ENCODE results near the gene SLC22A5. TPM values are rescaled to one million over a fixed set of nuclear protein-coding genes. Genes with fewer than 3 reads are reported as not detected.

Gene SLC22A5
- total RNA-seq, 3 donors from 2014 or later, result 6.6 to 31.5 (median 23.3) TPM

DNA sequence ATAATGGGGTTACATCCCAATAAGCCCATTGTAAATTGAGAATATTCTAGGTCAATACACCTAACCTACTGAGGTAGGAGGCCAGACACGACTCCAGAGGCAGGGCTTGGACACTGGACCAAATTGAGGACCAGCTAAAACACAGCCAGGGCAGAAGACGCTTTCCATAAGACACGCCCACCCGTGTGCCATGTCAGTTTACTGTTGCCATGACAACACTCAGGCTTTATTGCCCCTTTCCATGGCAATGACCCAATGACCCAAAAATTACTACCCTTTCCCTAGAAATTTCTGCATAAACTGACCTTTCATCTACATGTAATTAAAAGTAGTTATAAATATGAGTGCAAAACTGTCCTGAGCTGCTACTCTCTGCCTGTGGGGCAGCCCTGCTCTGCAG lies 43.8 kb upstream of the SLC22A5 start:
- Histone ChIP-seq H3K4me3 (no peak overlapping the region), H3K27ac (no peak overlapping the region), H3K27me3 (no peaks in the 10 kb centered on the region), H3K9me3 (no peaks in the 10 kb centered on the region), H3K36me3 (no peaks in the 10 kb centered on the region), H3K4me1 (no peaks in the 10 kb centered on the region)
- DNase-seq (ENCODE audit: low spot score in 2 of 2), result no peak
- intact Hi-C loops (cut with DNase I; ENCODE audit: low total_unique reads), result no loop called here
- TF ChIP-seq, protein P1, sequence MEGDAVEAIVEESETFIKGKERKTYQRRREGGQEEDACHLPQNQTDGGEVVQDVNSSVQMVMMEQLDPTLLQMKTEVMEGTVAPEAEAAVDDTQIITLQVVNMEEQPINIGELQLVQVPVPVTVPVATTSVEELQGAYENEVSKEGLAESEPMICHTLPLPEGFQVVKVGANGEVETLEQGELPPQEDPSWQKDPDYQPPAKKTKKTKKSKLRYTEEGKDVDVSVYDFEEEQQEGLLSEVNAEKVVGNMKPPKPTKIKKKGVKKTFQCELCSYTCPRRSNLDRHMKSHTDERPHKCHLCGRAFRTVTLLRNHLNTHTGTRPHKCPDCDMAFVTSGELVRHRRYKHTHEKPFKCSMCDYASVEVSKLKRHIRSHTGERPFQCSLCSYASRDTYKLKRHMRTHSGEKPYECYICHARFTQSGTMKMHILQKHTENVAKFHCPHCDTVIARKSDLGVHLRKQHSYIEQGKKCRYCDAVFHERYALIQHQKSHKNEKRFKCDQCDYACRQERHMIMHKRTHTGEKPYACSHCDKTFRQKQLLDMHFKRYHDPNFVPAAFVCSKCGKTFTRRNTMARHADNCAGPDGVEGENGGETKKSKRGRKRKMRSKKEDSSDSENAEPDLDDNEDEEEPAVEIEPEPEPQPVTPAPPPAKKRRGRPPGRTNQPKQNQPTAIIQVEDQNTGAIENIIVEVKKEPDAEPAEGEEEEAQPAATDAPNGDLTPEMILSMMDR (IDR thresholded peaks at IDR 0.05), result no peak
- TF ChIP-seq POLR2A (IDR thresholded peaks at IDR 0.05), result no peak
- TF ChIP-seq POLR2AphosphoS5 (IDR thresholded peaks at IDR 0.05), result no peak

DNA sequence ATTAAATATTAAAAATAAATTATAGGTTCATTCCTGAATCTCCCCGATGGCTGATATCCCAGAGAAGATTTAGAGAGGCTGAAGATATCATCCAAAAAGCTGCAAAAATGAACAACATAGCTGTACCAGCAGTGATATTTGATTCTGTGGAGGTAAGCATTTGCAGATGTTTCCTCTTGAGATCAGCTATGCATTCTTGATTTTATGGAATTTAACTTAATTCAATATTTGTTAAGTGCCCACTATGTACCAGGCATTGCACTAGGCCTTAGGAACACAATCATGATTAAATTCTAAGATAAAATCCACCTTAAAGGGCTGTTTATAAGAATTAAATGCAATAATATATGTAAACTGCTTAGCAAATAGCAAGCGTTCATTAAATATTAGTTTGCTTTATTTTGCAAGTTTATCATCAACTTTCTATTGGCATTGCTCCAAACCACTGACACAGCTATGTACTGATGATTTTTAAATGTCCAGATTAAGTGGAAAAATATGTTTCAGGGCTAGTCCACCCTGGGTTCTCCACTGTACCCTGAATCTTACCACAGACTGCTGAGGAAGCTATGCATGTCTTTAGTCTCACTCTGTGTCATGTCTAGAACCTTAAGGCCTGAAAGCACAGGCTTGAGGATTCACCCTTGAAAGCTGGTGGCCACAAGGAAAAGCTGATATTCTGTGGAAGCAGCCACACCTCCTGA lies 42.1 kb upstream of the SLC22A5 start:
- intact Hi-C loops (cut with DNase I; ENCODE audit: low total_unique reads), result no loop called here
- DNase-seq (ENCODE audit: low spot score in 2 of 2), result no peak

DNA sequence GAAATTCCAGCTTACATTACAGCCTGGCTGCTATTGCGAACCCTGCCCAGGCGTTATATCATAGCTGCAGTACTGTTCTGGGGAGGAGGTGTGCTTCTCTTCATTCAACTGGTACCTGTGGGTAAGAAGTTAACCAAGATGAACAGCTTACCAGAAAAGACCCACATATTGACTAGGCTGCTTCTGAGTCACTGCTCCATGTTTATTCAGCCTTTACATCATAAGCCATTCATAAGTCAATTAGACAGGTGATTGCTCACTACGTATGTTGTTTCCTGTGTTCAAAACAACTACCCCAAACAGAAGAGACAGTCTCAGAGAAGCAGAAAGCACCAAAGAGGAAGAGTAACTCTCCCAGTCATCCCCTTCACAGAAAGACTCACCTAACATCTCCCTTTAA lies 34.7 kb upstream of the SLC22A5 start:
- TF ChIP-seq, protein P1 (IDR thresholded peaks at IDR 0.05), result no peak
- TF ChIP-seq POLR2A (IDR thresholded peaks at IDR 0.05) (no peak), POLR2AphosphoS5 (IDR thresholded peaks at IDR 0.05) (no peak)
- H3K9me3 ChIP-seq, result no peaks in the 10 kb centered on the region
- no peak for DNase-seq (ENCODE audit: low spot score in 2 of 2)
- intact Hi-C loops (cut with DNase I; ENCODE audit: low total_unique reads), result no loop called here
- no peaks in the 10 kb centered on the region for H3K36me3 ChIP-seq
- H3K27ac ChIP-seq, result no peak overlapping the region
- no peaks in the 10 kb centered on the region for H3K27me3 ChIP-seq
- H3K4me1 ChIP-seq, result no peaks in the 10 kb centered on the region
- no peak overlapping the region for H3K4me3 ChIP-seq

More for the DNA sequence above, 42.1 kb upstream of the SLC22A5 start:
- TF ChIP-seq, protein P1 (IDR thresholded peaks at IDR 0.05), result no peak
- no peak for TF ChIP-seq POLR2AphosphoS5 (IDR thresholded peaks at IDR 0.05)
- no peak for TF ChIP-seq POLR2A (IDR thresholded peaks at IDR 0.05)
- no peaks in the 10 kb centered on the region for H3K27me3 ChIP-seq
- H3K27ac ChIP-seq, result no peak overlapping the region
- H3K4me1 ChIP-seq, result no peaks in the 10 kb centered on the region
- no peaks in the 10 kb centered on the region for H3K36me3 ChIP-seq
- H3K4me3 ChIP-seq, result no peak overlapping the region
- no peaks in the 10 kb centered on the region for H3K9me3 ChIP-seq

DNA sequence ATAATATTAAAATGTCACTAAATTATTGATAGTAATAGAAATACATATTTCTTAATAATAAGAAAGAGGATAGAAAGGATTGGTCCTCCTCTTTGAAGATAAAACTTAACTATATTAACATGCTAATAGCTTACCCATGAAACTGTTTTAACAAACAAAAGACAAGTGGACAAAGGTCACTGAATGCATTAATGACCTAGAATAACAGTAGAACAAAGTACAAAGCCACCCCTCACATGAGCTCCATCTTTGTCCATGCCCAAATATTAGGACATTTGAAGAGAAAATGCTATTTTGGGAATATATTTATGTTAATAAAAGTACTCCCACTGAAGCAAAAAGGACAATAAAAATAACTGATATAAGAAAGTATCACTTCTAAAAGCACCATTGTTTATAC lies 34.1 kb upstream of the SLC22A5 start:
- Histone ChIP-seq H3K9me3 (no peaks in the 10 kb centered on the region), H3K27ac (no peak overlapping the region), H3K27me3 (no peaks in the 10 kb centered on the region), H3K4me3 (no peak overlapping the region), H3K36me3 (no peaks in the 10 kb centered on the region), H3K4me1 (no peaks in the 10 kb centered on the region)
- no peak for TF ChIP-seq POLR2A (IDR thresholded peaks at IDR 0.05)
- no peak for TF ChIP-seq POLR2AphosphoS5 (IDR thresholded peaks at IDR 0.05)
- TF ChIP-seq, protein P1 (IDR thresholded peaks at IDR 0.05), result no peak
- intact Hi-C loops (cut with DNase I; ENCODE audit: low total_unique reads), result no loop called here
- DNase-seq (ENCODE audit: low spot score in 2 of 2), result no peak

DNA sequence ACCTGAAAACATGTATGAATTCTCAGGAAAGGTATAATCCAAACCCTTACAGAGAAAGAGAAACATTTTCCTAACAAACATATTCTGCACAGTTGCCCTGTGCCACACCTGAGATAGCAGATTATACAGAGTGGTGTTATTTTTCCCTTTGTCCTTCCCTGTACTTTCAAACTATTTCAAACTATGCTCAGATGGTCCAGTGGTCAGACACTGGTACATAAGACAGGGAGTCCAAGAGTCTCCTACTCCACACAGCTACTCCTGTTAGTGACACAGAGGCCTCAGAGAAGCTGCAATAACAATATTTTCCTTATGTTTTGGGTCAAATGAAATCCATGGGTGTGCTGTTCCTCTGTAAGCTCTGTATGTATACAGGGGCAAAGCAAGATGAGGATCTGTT lies 30.0 kb upstream of the SLC22A5 start:
- intact Hi-C loops (cut with DNase I; ENCODE audit: low total_unique reads), result no loop called here
- no peaks in the 10 kb centered on the region for H3K9me3 ChIP-seq
- no peaks in the 10 kb centered on the region for H3K27me3 ChIP-seq
- TF ChIP-seq POLR2A (IDR thresholded peaks at IDR 0.05), result no peak
- TF ChIP-seq, protein P1 (IDR thresholded peaks at IDR 0.05), result no peak
- TF ChIP-seq POLR2AphosphoS5 (IDR thresholded peaks at IDR 0.05), result no peak
- H3K27ac ChIP-seq, result no peak overlapping the region
- H3K4me3 ChIP-seq, result no peak overlapping the region
- no peaks in the 10 kb centered on the region for H3K4me1 ChIP-seq
- no peaks in the 10 kb centered on the region for H3K36me3 ChIP-seq
- no peak for DNase-seq (ENCODE audit: low spot score in 2 of 2)

Measured in breast epithelium (tissue), 4 donors.